GM10847 (cell line): ENCODE measurements around the gene WWOX.

Experiments
- POLR2A ChIP-seq: IDR thresholded peaks from 2 replicates; pipeline ENCODE4 v1.6.1; 2011; ENCODE audit not compliant: insufficient read length; ENCODE audit errors: extremely low read depth

The WWOX gene

GRCh38 chr16:78503602-78504001, 404.1 kb downstream of the WWOX start:
- TF ChIP-seq POLR2A, result no peak

- no peak for TF ChIP-seq POLR2A
Observed at GRCh38 chr16:78504401-78504851, 405.0 kb downstream of the WWOX start.

- TF ChIP-seq POLR2A, result no peak
Observed at GRCh38 chr16:78505036-78505435, 405.6 kb downstream of the WWOX start.

GRCh38 chr16:78505544-78506366, 406.3 kb downstream of the WWOX start:
- TF ChIP-seq POLR2A, result no peak

GRCh38 chr16:78506367-78507193, 407.1 kb downstream of the WWOX start:
- TF ChIP-seq POLR2A, result no peak

GRCh38 chr16:78507576-78507975, 408.1 kb downstream of the WWOX start:
- no peak for TF ChIP-seq POLR2A

- TF ChIP-seq POLR2A, result no peak
Observed at GRCh38 chr16:78509965-78510364, 410.5 kb downstream of the WWOX start.

- no peak for TF ChIP-seq POLR2A
Observed at GRCh38 chr16:78510496-78510895, 411.0 kb downstream of the WWOX start.

- TF ChIP-seq POLR2A, result no peak
Observed at GRCh38 chr16:78513838-78514237, 414.4 kb downstream of the WWOX start.

GRCh38 chr16:78515421-78515820, 416.0 kb downstream of the WWOX start:
- no peak for TF ChIP-seq POLR2A

GRCh38 chr16:78516006-78516736, 416.7 kb downstream of the WWOX start:
- TF ChIP-seq POLR2A, result no peak

GRCh38 chr16:78519896-78520295, 420.4 kb downstream of the WWOX start:
- TF ChIP-seq POLR2A, result no peak

GRCh38 chr16:78520470-78520869, 421.0 kb downstream of the WWOX start:
- TF ChIP-seq POLR2A, result no peak

- no peak for TF ChIP-seq POLR2A
Observed at GRCh38 chr16:78522327-78522726, 422.9 kb downstream of the WWOX start.

- no peak for TF ChIP-seq POLR2A
Observed at GRCh38 chr16:78523212-78523985, 423.9 kb downstream of the WWOX start.
